Adrenal gland (tissue), 5 donors: ENCODE data around the gene IFNA13.

Experiments used
- CTCF ChIP-seq, 6 experiments: fragments of 450-650 bp in 4 of 6; fragments of 200-600 bp in 2 of 6; sonication (generic) in 1 of 6; IDR thresholded peaks; 1 replicate in 5 of 6; 2 replicates in 1 of 6; pipeline versions ENCODE4 v1.5.1 to v1.8.0; 2016 to 2021; ENCODE audit warnings: antibody characterized with exemption in 6 of 6, mild to moderate bottlenecking in 2 of 6, moderate library complexity in 1 of 6
- POLR2A ChIP-seq, 2 donors: fragments of 450-650 bp; IDR thresholded peaks; one replicate each; pipeline ENCODE4 v1.6.1; 2017; ENCODE audit warnings: antibody characterized with exemption in 2 of 2, mild to moderate bottlenecking in 2 of 2, moderate library complexity in 1 of 2
- donor health status: DM: no; HTN: no; CAD: no.

DNA sequence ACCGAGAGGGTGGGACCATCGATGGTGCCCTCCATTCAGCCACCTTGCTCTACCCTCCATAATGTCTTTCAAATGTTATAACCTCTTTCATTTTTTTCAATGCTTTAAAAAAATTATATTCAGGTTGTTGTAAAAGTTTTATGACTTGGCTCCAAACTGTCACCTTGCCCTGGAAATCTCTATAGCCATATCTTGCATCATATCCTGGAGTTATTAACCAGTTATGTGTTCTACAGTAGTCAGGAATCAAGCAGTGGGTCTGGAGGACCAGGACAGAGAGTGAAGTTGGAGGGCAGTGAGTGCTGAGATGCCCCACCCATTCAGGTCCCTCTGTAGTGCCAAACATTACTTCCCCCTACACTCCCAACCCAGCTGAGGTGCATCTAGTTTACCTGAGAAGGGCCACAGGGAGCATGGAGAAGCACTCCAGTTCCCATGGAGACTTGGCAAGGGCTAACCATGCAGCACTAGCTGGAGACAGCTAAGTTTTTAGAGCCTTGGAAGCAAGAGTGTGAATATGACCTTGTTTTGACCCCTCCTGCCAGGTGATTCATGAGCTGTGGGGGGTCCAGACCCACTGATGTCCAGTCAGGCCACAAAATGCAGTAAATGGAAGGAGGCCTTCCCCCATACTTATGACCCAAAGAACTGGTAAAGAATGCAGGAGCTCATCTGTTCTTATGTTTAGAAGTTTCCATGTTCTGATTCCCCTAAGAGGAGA is 46.5 kb upstream of the IFNA13 start:
- TF ChIP-seq CTCF (IDR thresholded peaks at IDR 0.05) (no peak), POLR2A (IDR thresholded peaks at IDR 0.05) (no peak)
